ENCODE results near the gene PLA2G4D.

DNA sequence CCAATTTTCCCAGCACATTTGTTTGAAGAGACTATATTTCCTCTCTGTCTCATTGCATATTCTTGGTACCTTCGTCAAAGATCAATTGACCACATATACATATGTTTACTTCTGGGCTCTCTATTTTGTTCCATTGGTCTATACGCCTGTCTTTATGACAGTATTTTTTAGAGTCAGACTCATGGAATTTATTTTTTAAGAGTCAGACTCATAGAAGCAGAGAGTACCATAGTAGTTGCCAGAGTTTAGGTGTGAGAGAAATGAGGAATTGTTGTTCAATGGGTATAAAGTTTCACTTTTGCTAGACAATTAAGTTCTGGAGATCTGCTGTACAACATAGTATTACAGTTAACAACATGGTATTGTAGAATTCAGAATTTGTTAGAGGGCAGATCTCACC is 35.0 kb upstream of the PLA2G4D start:
- TF ChIP-seq, protein P1, sequence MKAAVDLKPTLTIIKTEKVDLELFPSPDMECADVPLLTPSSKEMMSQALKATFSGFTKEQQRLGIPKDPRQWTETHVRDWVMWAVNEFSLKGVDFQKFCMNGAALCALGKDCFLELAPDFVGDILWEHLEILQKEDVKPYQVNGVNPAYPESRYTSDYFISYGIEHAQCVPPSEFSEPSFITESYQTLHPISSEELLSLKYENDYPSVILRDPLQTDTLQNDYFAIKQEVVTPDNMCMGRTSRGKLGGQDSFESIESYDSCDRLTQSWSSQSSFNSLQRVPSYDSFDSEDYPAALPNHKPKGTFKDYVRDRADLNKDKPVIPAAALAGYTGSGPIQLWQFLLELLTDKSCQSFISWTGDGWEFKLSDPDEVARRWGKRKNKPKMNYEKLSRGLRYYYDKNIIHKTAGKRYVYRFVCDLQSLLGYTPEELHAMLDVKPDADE (IDR thresholded peaks at IDR 0.05), result no peak
- TF ChIP-seq ZNF114 (CRISPR knock-in tag; IDR thresholded peaks at IDR 0.05) (no peak), EZH2phosphoT487 (IDR thresholded peaks at IDR 0.05; ENCODE audit: unreplicated experiment) (no peak), POLR2AphosphoS5 (IDR thresholded peaks at IDR 0.05; ENCODE audit: low read depth) (no peak)
- TF ChIP-seq, protein P2, sequence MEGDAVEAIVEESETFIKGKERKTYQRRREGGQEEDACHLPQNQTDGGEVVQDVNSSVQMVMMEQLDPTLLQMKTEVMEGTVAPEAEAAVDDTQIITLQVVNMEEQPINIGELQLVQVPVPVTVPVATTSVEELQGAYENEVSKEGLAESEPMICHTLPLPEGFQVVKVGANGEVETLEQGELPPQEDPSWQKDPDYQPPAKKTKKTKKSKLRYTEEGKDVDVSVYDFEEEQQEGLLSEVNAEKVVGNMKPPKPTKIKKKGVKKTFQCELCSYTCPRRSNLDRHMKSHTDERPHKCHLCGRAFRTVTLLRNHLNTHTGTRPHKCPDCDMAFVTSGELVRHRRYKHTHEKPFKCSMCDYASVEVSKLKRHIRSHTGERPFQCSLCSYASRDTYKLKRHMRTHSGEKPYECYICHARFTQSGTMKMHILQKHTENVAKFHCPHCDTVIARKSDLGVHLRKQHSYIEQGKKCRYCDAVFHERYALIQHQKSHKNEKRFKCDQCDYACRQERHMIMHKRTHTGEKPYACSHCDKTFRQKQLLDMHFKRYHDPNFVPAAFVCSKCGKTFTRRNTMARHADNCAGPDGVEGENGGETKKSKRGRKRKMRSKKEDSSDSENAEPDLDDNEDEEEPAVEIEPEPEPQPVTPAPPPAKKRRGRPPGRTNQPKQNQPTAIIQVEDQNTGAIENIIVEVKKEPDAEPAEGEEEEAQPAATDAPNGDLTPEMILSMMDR (conservative IDR thresholded peaks at IDR 0.05; ENCODE audit: low read depth in 2 of 2), result no peak
